ENCODE results near the gene CORO2B. TPM values are rescaled to one million over a fixed set of nuclear protein-coding genes. Genes with fewer than 3 reads are reported as not detected.

CORO2B gene
- total and polyA plus RNA-seq, 2 of the 4 experiments (the other 2 are of a cell fraction) = 9.3 to 39.3 TPM

DNA sequence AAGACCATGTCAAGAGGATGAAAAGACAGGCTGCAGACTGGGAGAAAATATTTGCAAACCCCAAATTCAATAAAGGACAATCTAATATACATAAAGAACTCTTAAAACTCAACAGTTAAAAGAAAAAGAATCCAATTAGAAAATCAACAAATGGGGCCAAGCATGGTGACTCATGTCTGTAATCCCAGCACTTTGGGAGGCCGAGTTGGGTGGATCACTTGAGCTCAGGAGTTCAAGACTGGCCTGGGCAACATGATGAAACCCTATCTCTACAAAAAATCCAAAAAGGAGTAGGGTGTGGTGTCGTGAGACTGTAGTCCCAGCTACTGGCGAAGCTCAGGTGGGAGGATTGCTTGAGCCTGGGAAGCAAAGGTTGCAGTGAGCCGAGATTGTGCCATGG lies 184.3 kb downstream of the CORO2B start:
- Histone ChIP-seq H3K36me3 (ENCODE audit: control insufficient read depth, insufficient read depth, low read length) (no peaks in the 10 kb centered on the region), H3K4me2 (ENCODE audit: low read depth, low read length) (no peak overlapping the region), H3K23ac (ENCODE audit: low read depth, low read length) (no peak overlapping the region), H4K5ac (ENCODE audit: low read depth, low read length) (no peak overlapping the region), H3K9me1 (ENCODE audit: insufficient read depth, low read length) (no peaks in the 10 kb centered on the region), H3K4ac (ENCODE audit: low read depth, low read length) (no peak overlapping the region), H2BK120ac (ENCODE audit: low read depth, low read length) (no peak overlapping the region), H2AFZ (replicated peaks; ENCODE audit: low read length, poor library complexity) (no peak overlapping the region), H3K9ac (ENCODE audit: low read depth, low read length) (no peak overlapping the region), H3K9me3 (ENCODE audit: control insufficient read depth, insufficient read depth, low read length) (no peaks in the 10 kb centered on the region), H3K4me1 (ENCODE audit: control insufficient read depth, insufficient read depth, low read length) (no peaks in the 10 kb centered on the region), H2AK5ac (ENCODE audit: low read depth, low read length) (no peak overlapping the region), H4K8ac (ENCODE audit: low read depth in 2 of 2, low read length in 2 of 2) (no peak overlapping the region), H3K27me3 (ENCODE audit: control insufficient read depth, insufficient read depth, low read length) (peaks cover 3% of the 10 kb centered on the region), H3K27ac (ENCODE audit: insufficient read depth, low read length) (no peak overlapping the region), H3K79me1 (ENCODE audit: low read depth in 1 of 2, low read length in 2 of 2) (no peaks in the 10 kb centered on the region), H3K4me3 (ENCODE audit: insufficient read depth, low read depth, low read length) (no peak overlapping the region), H3K56ac (ENCODE audit: extremely low read depth, insufficient read depth, low read length) (no peak overlapping the region), H4K91ac (ENCODE audit: insufficient read depth, low read depth, low read length) (no peak overlapping the region), H3K18ac (ENCODE audit: low read depth, low read length) (no peak overlapping the region), H2AK9ac (replicated peaks; ENCODE audit: low read depth, low read length, poor library complexity) (no peak overlapping the region), H2BK5ac (ENCODE audit: low read depth, low read length, poor library complexity, severe bottlenecking) (no peak overlapping the region), H4K20me1 (ENCODE audit: insufficient read depth, low read length) (no peaks in the 10 kb centered on the region), H3K14ac (replicated peaks; ENCODE audit: low read depth, low read length) (no peak overlapping the region), H2BK20ac (ENCODE audit: low read depth, low read length) (no peak overlapping the region), H2BK15ac (ENCODE audit: low read depth, low read length) (no peak overlapping the region)
- no CpG with 5 or more reads among the region's 4 CpGs for WGBS, 2 experiments (ENCODE audit: extremely low coverage in 2 of 2, insufficient read length in 1 of 2)
- BruUV-seq (replicated peaks) = no TSS peak
- POLR2A ChIA-PET (ENCODE audit: unreplicated experiment) = no interaction called here
- no peak for DNase-seq
- CTCF ChIA-PET = no interaction called here
- no peak for ATAC-seq (ENCODE audit: low read depth)
- dilution Hi-C loops (cut with HindIII; ENCODE audit: low sequenced_read_pairs, unreplicated experiment) (no loop called here), intact Hi-C loops (cut with micrococcal nuclease) (no loop called here), in situ Hi-C loops (cut with MboI; ENCODE audit: low sequenced_read_pairs) (no loop called here)
- no peak for TF ChIP-seq CHD1 (IDR thresholded peaks at IDR 0.05; ENCODE audit: low read depth, low read length)
- TF ChIP-seq CEBPB (IDR thresholded peaks at IDR 0.05; ENCODE audit: low read depth, low read length) = no peak
